ENCODE results near the gene CACNA2D2.

DNA sequence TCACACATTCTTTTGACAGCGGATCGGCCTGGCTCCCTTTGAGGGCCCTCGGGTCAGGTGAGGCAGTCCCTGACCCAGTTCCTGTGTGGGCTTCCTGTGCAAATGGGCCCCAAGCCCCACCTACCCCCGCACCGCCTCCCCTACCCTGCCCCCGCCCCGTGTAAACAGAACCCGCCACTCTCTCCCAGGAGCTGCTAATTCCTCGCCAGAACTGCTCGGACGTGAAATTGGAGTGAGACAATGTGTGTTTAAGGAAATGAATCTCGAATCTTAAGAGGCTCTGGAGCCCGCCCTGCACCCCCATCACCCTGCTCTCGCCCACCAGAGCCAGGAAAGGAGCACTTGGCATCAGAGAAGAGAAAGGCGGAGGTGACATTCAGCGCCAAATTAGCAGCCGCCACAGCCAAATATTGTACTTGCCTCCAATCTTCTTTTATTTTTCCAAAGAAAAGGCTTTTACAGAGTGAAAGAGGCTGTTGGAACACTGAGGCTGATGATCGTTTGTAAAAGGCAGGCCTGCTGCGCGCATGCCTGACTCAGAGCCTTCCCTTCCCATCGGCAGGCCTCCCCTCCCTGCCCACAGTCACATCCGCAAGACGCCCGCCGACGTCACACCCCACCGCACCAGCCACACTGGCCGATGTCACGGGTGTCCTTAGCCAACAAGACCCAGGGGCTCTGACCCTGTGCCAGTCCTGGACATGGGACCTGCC, 53.1 kb downstream of the CACNA2D2 start:
- TF ChIP-seq EZH2 (IDR thresholded peaks at IDR 0.05; ENCODE audit: borderline replicate concordance, low read depth, low read length, severe bottlenecking) = no peak
- TF ChIP-seq, protein P1, sequence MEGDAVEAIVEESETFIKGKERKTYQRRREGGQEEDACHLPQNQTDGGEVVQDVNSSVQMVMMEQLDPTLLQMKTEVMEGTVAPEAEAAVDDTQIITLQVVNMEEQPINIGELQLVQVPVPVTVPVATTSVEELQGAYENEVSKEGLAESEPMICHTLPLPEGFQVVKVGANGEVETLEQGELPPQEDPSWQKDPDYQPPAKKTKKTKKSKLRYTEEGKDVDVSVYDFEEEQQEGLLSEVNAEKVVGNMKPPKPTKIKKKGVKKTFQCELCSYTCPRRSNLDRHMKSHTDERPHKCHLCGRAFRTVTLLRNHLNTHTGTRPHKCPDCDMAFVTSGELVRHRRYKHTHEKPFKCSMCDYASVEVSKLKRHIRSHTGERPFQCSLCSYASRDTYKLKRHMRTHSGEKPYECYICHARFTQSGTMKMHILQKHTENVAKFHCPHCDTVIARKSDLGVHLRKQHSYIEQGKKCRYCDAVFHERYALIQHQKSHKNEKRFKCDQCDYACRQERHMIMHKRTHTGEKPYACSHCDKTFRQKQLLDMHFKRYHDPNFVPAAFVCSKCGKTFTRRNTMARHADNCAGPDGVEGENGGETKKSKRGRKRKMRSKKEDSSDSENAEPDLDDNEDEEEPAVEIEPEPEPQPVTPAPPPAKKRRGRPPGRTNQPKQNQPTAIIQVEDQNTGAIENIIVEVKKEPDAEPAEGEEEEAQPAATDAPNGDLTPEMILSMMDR (IDR thresholded peaks at IDR 0.05; ENCODE audit: borderline replicate concordance, extremely low read depth, low read length, poor library complexity, severe bottlenecking) = no peak

Measured in DND-41 (cell line).